GM12878 (cell line): Measurements from ENCODE around the gene PIP5KL1. TPM values are rescaled to one million over a fixed set of nuclear protein-coding genes. Genes with fewer than 3 reads are reported as not detected.

Experiments
- CBX5 ChIP-seq: sonication (generic); IDR thresholded peaks from 2 replicates; pipeline ENCODE4 v1.6.1; 2016; ENCODE audit warnings: low read depth, moderate library complexity, mild to moderate bottlenecking, inconsistent platforms
- IKZF1 ChIP-seq: fragments of 450-650 bp; conservative IDR thresholded peaks from 2 replicates; pipeline ENCODE4 v1.6.1; 2017; ENCODE audit warnings: antibody characterized with exemption, mild to moderate bottlenecking
- NR2C2 ChIP-seq: IDR thresholded peaks from 2 replicates; pipeline ENCODE4 v1.6.1; 2011; ENCODE audit warnings: borderline replicate concordance, low read depth; ENCODE audit not compliant: control insufficient read depth, insufficient read length
- POLR2AphosphoS5 ChIP-seq: IDR thresholded peaks from 2 replicates; pipeline ENCODE4 v1.6.1; 2011; ENCODE audit warnings: mild to moderate bottlenecking, low read length, inconsistent platforms
- SMARCA5 ChIP-seq: fragments of 450-650 bp; IDR thresholded peaks from 2 replicates; pipeline ENCODE4 v1.6.1; 2017; ENCODE audit warnings: mild to moderate bottlenecking
- SMC3 ChIP-seq: IDR thresholded peaks from 2 replicates; pipeline ENCODE4 v1.6.1; 2011; ENCODE audit warnings: low read length, improper control_type of control experiment, borderline replicate concordance
- STAT3 ChIP-seq: IDR thresholded peaks from 2 replicates; pipeline ENCODE4 v1.6.1; 2011; ENCODE audit warnings: low read depth, low read length, improper control_type of control experiment
- TCF12 ChIP-seq: IDR thresholded peaks from 2 replicates; pipeline ENCODE4 v1.6.1; 2011; ENCODE audit warnings: low read depth, mild to moderate bottlenecking, low read length
- TCF3 ChIP-seq: IDR thresholded peaks from 2 replicates; pipeline ENCODE4 v1.6.1; 2012; ENCODE audit warnings: low read depth, mild to moderate bottlenecking, low read length, borderline replicate concordance; ENCODE audit not compliant: insufficient read depth
- polyA plus RNA-seq, 11 experiments: library from polyadenylated mRNA; depleted of rRNA in 4 of 11; unstranded in 6 of 11; stranded (reverse) in 5 of 11; fragments of >200 nt; fragmentation: Nextera tagmentation in 4 of 11; fragmentation: Illumina TruSeq in 1 of 11; extraction: Ambion mirVana in 4 of 11; extraction: Trizol in 1 of 11; gene quantifications; 1 replicate in 1 of 11; 2 replicates in 10 of 11; pipeline versions ENCODE4 v1.2.1 to v1.2.3, GENCODE V29; 2011 to 2016; ENCODE audit warnings: inconsistent platforms in 2 of 11, missing spikeins in 2 of 11, low read depth in 1 of 11
- total RNA-seq, 4 experiments: library from RNA; depleted of rRNA in 3 of 4; stranded (reverse); fragments of >200 nt in 3 of 4; fragmentation: Illumina TruSeq in 1 of 4; extraction: Trizol in 1 of 4; gene quantifications; 2 replicates each; pipeline versions ENCODE4 v1.2.1 to v1.2.3, GENCODE V29; 2013 to 2021
- TF ChIP-seq, protein P1 (sequence below): fragments of 150-350 bp; IDR thresholded peaks from 2 replicates; pipeline ENCODE4 v1.6.1; 2016; ENCODE audit warnings: low read depth, low read length
- TF ChIP-seq, protein P2 (sequence below): fragments of 450-650 bp; IDR thresholded peaks from 2 replicates; pipeline ENCODE4 v1.6.1; 2017; ENCODE audit warnings: mild to moderate bottlenecking, moderate library complexity
- TF ChIP-seq, protein P3 (sequence below): IDR thresholded peaks from 2 replicates; pipeline ENCODE4 v1.6.1; 2012; ENCODE audit warnings: low read depth, low read length, improper control_type of control experiment

The PIP5KL1 gene
- total and polyA plus RNA-seq, 10 of the 15 experiments (the other 5 are each of a cell fraction or from before 2014, with no cell fraction given), result 0.04 to 0.67 (median 0.43) TPM; not detected in 2

DNA sequence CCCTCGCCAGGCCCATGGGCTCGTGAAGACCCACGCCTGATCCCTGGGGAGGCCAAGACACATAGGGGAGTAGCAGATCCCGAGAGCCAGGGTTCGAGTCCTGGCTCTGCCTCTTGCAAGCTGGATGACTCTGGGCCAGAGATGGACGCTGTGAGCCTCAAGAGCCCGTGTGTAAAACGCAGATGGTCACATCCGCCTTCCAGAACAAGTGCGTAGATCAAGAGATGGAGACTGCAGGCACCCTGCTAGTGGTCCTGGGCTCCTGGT, 22.0 kb downstream of the PIP5KL1 start (continued):
- TF ChIP-seq, protein P1, sequence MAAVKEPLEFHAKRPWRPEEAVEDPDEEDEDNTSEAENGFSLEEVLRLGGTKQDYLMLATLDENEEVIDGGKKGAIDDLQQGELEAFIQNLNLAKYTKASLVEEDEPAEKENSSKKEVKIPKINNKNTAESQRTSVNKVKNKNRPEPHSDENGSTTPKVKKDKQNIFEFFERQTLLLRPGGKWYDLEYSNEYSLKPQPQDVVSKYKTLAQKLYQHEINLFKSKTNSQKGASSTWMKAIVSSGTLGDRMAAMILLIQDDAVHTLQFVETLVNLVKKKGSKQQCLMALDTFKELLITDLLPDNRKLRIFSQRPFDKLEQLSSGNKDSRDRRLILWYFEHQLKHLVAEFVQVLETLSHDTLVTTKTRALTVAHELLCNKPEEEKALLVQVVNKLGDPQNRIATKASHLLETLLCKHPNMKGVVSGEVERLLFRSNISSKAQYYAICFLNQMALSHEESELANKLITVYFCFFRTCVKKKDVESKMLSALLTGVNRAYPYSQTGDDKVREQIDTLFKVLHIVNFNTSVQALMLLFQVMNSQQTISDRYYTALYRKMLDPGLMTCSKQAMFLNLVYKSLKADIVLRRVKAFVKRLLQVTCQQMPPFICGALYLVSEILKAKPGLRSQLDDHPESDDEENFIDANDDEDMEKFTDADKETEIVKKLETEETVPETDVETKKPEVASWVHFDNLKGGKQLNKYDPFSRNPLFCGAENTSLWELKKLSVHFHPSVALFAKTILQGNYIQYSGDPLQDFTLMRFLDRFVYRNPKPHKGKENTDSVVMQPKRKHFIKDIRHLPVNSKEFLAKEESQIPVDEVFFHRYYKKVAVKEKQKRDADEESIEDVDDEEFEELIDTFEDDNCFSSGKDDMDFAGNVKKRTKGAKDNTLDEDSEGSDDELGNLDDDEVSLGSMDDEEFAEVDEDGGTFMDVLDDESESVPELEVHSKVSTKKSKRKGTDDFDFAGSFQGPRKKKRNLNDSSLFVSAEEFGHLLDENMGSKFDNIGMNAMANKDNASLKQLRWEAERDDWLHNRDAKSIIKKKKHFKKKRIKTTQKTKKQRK, result no peak
- TF ChIP-seq, protein P2, sequence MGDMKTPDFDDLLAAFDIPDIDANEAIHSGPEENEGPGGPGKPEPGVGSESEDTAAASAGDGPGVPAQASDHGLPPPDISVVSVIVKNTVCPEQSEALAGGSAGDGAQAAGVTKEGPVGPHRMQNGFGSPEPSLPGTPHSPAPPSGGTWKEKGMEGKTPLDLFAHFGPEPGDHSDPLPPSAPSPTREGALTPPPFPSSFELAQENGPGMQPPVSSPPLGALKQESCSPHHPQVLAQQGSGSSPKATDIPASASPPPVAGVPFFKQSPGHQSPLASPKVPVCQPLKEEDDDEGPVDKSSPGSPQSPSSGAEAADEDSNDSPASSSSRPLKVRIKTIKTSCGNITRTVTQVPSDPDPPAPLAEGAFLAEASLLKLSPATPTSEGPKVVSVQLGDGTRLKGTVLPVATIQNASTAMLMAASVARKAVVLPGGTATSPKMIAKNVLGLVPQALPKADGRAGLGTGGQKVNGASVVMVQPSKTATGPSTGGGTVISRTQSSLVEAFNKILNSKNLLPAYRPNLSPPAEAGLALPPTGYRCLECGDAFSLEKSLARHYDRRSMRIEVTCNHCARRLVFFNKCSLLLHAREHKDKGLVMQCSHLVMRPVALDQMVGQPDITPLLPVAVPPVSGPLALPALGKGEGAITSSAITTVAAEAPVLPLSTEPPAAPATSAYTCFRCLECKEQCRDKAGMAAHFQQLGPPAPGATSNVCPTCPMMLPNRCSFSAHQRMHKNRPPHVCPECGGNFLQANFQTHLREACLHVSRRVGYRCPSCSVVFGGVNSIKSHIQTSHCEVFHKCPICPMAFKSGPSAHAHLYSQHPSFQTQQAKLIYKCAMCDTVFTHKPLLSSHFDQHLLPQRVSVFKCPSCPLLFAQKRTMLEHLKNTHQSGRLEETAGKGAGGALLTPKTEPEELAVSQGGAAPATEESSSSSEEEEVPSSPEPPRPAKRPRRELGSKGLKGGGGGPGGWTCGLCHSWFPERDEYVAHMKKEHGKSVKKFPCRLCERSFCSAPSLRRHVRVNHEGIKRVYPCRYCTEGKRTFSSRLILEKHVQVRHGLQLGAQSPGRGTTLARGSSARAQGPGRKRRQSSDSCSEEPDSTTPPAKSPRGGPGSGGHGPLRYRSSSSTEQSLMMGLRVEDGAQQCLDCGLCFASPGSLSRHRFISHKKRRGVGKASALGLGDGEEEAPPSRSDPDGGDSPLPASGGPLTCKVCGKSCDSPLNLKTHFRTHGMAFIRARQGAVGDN, result no peak
- TF ChIP-seq IKZF1 (no peak), STAT3 (no peak), TCF12 (no peak), SMARCA5 (no peak), TCF3 (no peak), POLR2AphosphoS5 (no peak), SMC3 (no peak), CBX5 (no peak), NR2C2 (no peak)
- TF ChIP-seq, protein P3, sequence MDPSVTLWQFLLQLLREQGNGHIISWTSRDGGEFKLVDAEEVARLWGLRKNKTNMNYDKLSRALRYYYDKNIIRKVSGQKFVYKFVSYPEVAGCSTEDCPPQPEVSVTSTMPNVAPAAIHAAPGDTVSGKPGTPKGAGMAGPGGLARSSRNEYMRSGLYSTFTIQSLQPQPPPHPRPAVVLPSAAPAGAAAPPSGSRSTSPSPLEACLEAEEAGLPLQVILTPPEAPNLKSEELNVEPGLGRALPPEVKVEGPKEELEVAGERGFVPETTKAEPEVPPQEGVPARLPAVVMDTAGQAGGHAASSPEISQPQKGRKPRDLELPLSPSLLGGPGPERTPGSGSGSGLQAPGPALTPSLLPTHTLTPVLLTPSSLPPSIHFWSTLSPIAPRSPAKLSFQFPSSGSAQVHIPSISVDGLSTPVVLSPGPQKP, result no peak
